WTC11 (cell line): ENCODE results near the gene KCMF1. TPM values are rescaled to one million over a fixed set of nuclear protein-coding genes. Genes with fewer than 3 reads are reported as not detected.
A peak's percentile ranks its signal among the peaks of the same experiment; 100 is the strongest.

Experiments used
- ATAC-seq: fragments of 200-7000 bp; cut with Tn5 transposase; 2 replicates; pipeline ENCODE4 v1.10.0; 2021; ENCODE audit warnings: mild to moderate bottlenecking, moderate library complexity
- CTCF ChIA-PET: fragments of 300-600 bp; sonication (Branson Sonifier 250); formaldehyde crosslinking; loops from one replicate; lab custom pipeline; 2021; ENCODE audit warnings: antibody characterized with exemption; lab: Charles Lee
- POLR2A ChIA-PET: fragments of 350-600 bp; sonication (Branson Sonifier 250); formaldehyde crosslinking; loops from one replicate; lab custom pipeline; 2021; ENCODE audit warnings: antibody characterized with exemption; lab: Charles Lee
- DNase-seq: peaks from one replicate; pipeline ENCODE4 v3.0.0; 2021; ENCODE audit warnings: low spot score
- H3K27ac Mint-ChIP-seq: 2 replicates; pipeline ENCODE4 v1.8.0; 2021; ENCODE audit warnings: mixed read lengths
- H3K27me3 Mint-ChIP-seq: 2 replicates; pipeline ENCODE4 v1.8.0; 2021; ENCODE audit warnings: low read depth, mild to moderate bottlenecking, moderate library complexity, mixed read lengths
- H3K36me3 Mint-ChIP-seq: 2 replicates; pipeline ENCODE4 v1.8.0; 2021; ENCODE audit warnings: mixed read lengths
- H3K4me1 Mint-ChIP-seq: 2 replicates; pipeline ENCODE4 v1.8.0; 2022; ENCODE audit warnings: mixed read lengths
- H3K4me3 Mint-ChIP-seq: 2 replicates; pipeline ENCODE4 v1.8.0; 2021; ENCODE audit warnings: mild to moderate bottlenecking, moderate library complexity, mixed read lengths
- H3K9me3 Mint-ChIP-seq: 2 replicates; pipeline ENCODE4 v1.8.0; 2021; ENCODE audit warnings: mixed read lengths
- E2F1 ChIP-seq: sonication (generic); formaldehyde crosslinking; IDR thresholded peaks from 2 replicates; pipeline ENCODE4 v1.8.0; 2022; ENCODE audit warnings: mild to moderate bottlenecking, missing genetic modification reagents
- GTF2I ChIP-seq: fragments of 250-450 bp; sonication (Bioruptor Pico); conservative IDR thresholded peaks from 2 replicates; pipeline ENCODE4 v1.4.0; 2021; ENCODE audit warnings: mild to moderate bottlenecking
- MLX ChIP-seq: sonication (generic); formaldehyde crosslinking; IDR thresholded peaks from 2 replicates; pipeline ENCODE4 v1.8.1; 2023; ENCODE audit warnings: mild to moderate bottlenecking, missing genetic modification reagents, moderate library complexity
- MXD4 ChIP-seq: fragments of 250-450 bp; sonication (Bioruptor Pico); IDR thresholded peaks from 2 replicates; pipeline ENCODE4 v1.8.0; 2021; ENCODE audit warnings: mild to moderate bottlenecking, moderate library complexity, borderline replicate concordance
- MYBL2 ChIP-seq: sonication (generic); formaldehyde crosslinking; IDR thresholded peaks from 2 replicates; pipeline ENCODE4 v1.8.1; 2023; ENCODE audit warnings: mild to moderate bottlenecking, moderate library complexity, missing genetic modification reagents
- NFATC4 ChIP-seq: fragments of 250-450 bp; sonication (Bioruptor Pico); IDR thresholded peaks from 2 replicates; pipeline ENCODE4 v1.9.0; 2021; ENCODE audit warnings: mild to moderate bottlenecking
- NR2C2 ChIP-seq: sonication (generic); formaldehyde crosslinking; IDR thresholded peaks from 2 replicates; pipeline ENCODE4 v1.8.0; 2022; ENCODE audit warnings: mild to moderate bottlenecking, missing genetic modification reagents
- SMAD3 ChIP-seq: sonication (generic); formaldehyde crosslinking; IDR thresholded peaks from 2 replicates; pipeline ENCODE4 v1.8.0; 2022; ENCODE audit warnings: missing genetic modification reagents, mild to moderate bottlenecking, borderline replicate concordance
- STAT6 ChIP-seq: sonication (generic); formaldehyde crosslinking; conservative IDR thresholded peaks from 2 replicates; pipeline ENCODE4 v1.8.1; 2023; ENCODE audit warnings: mild to moderate bottlenecking, low read depth, missing genetic modification reagents, moderate library complexity
- TEAD1 ChIP-seq: sonication (generic); formaldehyde crosslinking; IDR thresholded peaks from 2 replicates; pipeline ENCODE4 v1.8.0; 2022; ENCODE audit warnings: mild to moderate bottlenecking, missing genetic modification reagents
- TEAD4 ChIP-seq: sonication (generic); formaldehyde crosslinking; IDR thresholded peaks from 2 replicates; pipeline ENCODE4 v1.8.0; 2022; ENCODE audit warnings: mild to moderate bottlenecking, missing genetic modification reagents
- ZMAT4 ChIP-seq: fragments of 250-450 bp; sonication (Bioruptor Pico); IDR thresholded peaks from 2 replicates; pipeline ENCODE4 v1.9.0; 2021; ENCODE audit warnings: mild to moderate bottlenecking
- ZNF138 ChIP-seq: sonication (generic); formaldehyde crosslinking; conservative IDR thresholded peaks from 2 replicates; pipeline ENCODE4 v1.8.1; 2022; ENCODE audit warnings: mild to moderate bottlenecking, moderate library complexity, missing genetic modification reagents
- ZNF423 ChIP-seq: fragments of 250-450 bp; sonication (Bioruptor Pico); IDR thresholded peaks from 2 replicates; pipeline ENCODE4 v2.1.2; 2022; ENCODE audit warnings: mild to moderate bottlenecking, moderate library complexity
- ZNF425 ChIP-seq: fragments of 250-450 bp; sonication (Bioruptor Pico); conservative IDR thresholded peaks from 2 replicates; pipeline ENCODE4 v1.9.0; 2021; ENCODE audit warnings: mild to moderate bottlenecking
- total RNA-seq: library from RNA; stranded (reverse); gene quantifications from 3 replicates; pipeline ENCODE4 v1.2.3, GENCODE V29; 2021
- TF ChIP-seq, protein P1 (sequence below): sonication (generic); formaldehyde crosslinking; IDR thresholded peaks from 2 replicates; pipeline ENCODE4 v1.8.0; 2022; ENCODE audit warnings: mild to moderate bottlenecking, missing genetic modification reagents
- TF ChIP-seq, protein P2 (sequence below): sonication (generic); formaldehyde crosslinking; IDR thresholded peaks from 2 replicates; pipeline ENCODE4 v1.8.0; 2023; ENCODE audit warnings: missing genetic modification reagents

KCMF1 gene
- total RNA-seq, 1 experiment from 2014 or later, result 117 TPM

- CTCF ChIA-PET, result interaction anchor here (1.0 to 2.5 kb wide), 3 partner anchors 29 to 63 kb away, joined by 3 to 13 read pairs (median 4); no protein-coding TSS in a partner anchor
- Mint-ChIP-seq H3K27ac (peak overlapping the region; percentile 89), H3K36me3 (no peaks in the 10 kb centered on the region)
These were observed 16.6 kb upstream of the KCMF1 start for GRCh38 chr2:84954329-84954728.

DNA sequence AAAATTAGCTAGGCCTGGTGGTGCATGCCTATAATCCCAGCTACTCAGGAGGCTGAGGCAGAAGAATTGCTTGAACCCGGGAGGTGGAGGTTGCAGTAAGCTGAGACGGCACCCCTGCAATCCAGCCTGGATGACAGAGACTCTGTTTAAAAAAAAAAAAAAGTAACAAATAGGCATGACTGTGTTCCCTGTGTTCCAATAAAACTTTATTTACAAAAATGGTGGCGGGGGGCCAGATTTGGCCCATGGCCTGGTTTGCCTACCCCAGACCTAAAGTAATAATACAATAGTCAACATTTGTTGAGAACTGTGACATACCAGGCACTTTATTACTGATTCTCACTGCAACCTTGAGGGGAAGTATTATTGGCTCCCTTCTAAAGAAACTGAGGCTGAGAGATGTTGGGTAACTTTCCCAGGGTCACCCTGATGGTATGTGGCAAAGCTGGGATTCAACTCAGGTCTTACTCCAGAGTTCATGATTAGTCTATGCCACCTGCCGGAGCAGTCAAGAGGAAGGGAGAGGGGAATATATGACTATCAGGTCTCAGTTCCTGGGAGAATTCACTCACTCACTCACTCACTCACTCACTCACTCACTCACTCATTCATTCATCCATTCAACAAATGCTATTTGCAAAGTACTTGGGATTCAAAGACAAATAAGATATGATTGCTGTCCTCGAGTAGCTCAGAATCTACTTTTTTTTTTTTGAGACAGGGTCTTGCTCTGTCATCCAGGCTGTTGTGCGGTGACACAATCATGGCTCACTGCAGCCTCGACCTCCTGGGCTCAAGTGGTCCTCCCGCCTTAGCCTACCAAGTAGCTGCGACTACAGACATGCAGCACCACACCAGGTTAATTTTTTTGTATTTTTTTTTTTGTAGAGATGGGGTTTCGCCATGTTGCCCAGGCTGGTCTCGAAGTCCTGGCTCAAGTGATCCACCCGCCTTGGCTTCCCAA, 14.3 kb upstream of the KCMF1 start:
- ATAC-seq (no peak), DNase-seq (no peak)
- Mint-ChIP-seq H3K27ac (peak overlapping the region; percentile 99), H3K27me3 (no peaks in the 10 kb centered on the region; the same call in 1 of the 2 replicates), H3K4me1 (peaks cover 65% of the 10 kb centered on the region), H3K36me3 (peaks cover 2% of the 10 kb centered on the region; the same call in 1 of the 2 replicates), H3K4me3 (peak overlapping the region; percentile 52), H3K9me3 (no peaks in the 10 kb centered on the region)
- POLR2A ChIA-PET, result interaction anchor here (1.0 to 5.8 kb wide), 4 partner anchors 11 to 109 kb away, joined by 3 to 90 read pairs (median 10); partner anchors contain the start of gene KCMF1
- CTCF ChIA-PET, result interaction anchor here (0.6 to 5.6 kb wide), 3 partner anchors 10 to 37 kb away, joined by 3 to 67 read pairs (median 13); no protein-coding TSS in a partner anchor
- TF ChIP-seq TEAD1 (CRISPR knock-in tag) (no peak), ZNF425 (CRISPR knock-in tag) (0 out of 2 replicates have a peak, but pooled peaks have one; percentile 43)

More at GRCh38 chr2:84954329-84954728, 16.6 kb upstream of the KCMF1 start:
- TF ChIP-seq MYBL2 (CRISPR knock-in tag), result no peak
- no peak for TF ChIP-seq ZNF423
- TF ChIP-seq STAT6, result no peak
- TF ChIP-seq MXD4 (CRISPR knock-in tag), result no peak
- TF ChIP-seq, protein P1, sequence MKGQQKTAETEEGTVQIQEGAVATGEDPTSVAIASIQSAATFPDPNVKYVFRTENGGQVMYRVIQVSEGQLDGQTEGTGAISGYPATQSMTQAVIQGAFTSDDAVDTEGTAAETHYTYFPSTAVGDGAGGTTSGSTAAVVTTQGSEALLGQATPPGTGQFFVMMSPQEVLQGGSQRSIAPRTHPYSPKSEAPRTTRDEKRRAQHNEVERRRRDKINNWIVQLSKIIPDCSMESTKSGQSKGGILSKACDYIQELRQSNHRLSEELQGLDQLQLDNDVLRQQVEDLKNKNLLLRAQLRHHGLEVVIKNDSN (CRISPR knock-in tag), result no peak
- TF ChIP-seq NFATC4, result no peak
- TF ChIP-seq ZNF138 (CRISPR knock-in tag), result no peak
- TF ChIP-seq SMAD3, result no peak
- no peak for TF ChIP-seq E2F1
- TF ChIP-seq MLX (CRISPR knock-in tag), result no peak
- no peak for TF ChIP-seq GTF2I (CRISPR knock-in tag)
- no peak for TF ChIP-seq NR2C2
- TF ChIP-seq ZMAT4 (CRISPR knock-in tag), result no peak
- TF ChIP-seq TEAD4, result no peak
- TF ChIP-seq, protein P2, sequence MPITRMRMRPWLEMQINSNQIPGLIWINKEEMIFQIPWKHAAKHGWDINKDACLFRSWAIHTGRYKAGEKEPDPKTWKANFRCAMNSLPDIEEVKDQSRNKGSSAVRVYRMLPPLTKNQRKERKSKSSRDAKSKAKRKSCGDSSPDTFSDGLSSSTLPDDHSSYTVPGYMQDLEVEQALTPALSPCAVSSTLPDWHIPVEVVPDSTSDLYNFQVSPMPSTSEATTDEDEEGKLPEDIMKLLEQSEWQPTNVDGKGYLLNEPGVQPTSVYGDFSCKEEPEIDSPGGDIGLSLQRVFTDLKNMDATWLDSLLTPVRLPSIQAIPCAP, result no peak
- TF ChIP-seq, all 79 proteins: peak for 0
- DNase-seq, result no peak
- H3K9me3 Mint-ChIP-seq, result no peaks in the 10 kb centered on the region
- H3K27me3 Mint-ChIP-seq, result no peaks in the 10 kb centered on the region; the same call in 1 of the 2 replicates
- peaks cover 45% of the 10 kb centered on the region for H3K4me1 Mint-ChIP-seq
- no peak overlapping the region for H3K4me3 Mint-ChIP-seq
- ATAC-seq, result no peak
- POLR2A ChIA-PET, result no interaction called here
